Osteoblast (primary cell): ENCODE data around the gene ONECUT1. TPM values are rescaled to one million over a fixed set of nuclear protein-coding genes. Genes with fewer than 3 reads are reported as not detected.

Source experiments
- DNase-seq: peaks from one replicate; pipeline ENCODE4 v3.0.0; 2011; ENCODE audit warnings: low spot score, mixed read lengths; ENCODE audit not compliant: insufficient read length; ENCODE audit errors: missing footprints
- H2AFZ ChIP-seq: 2 replicates; pipeline ENCODE4 v1.6.0; 2011; ENCODE audit warnings: mild to moderate bottlenecking, low read length
- H3K27ac ChIP-seq: 2 replicates; pipeline ENCODE4 v1.5.1; 2011; ENCODE audit warnings: mild to moderate bottlenecking, low read depth, low read length, moderate library complexity
- H3K27me3 ChIP-seq: 2 replicates; pipeline ENCODE4 v1.6.0; 2012; ENCODE audit warnings: mild to moderate bottlenecking, control low read depth, inconsistent platforms, low read length, moderate library complexity; ENCODE audit not compliant: insufficient read depth
- H3K36me3 ChIP-seq: 2 replicates; pipeline ENCODE4 v1.5.1; 2011; ENCODE audit warnings: mild to moderate bottlenecking, low read length, control low read depth, moderate library complexity; ENCODE audit not compliant: insufficient read depth
- H3K4me1 ChIP-seq: 2 replicates; pipeline ENCODE4 v1.5.1; 2011; ENCODE audit warnings: mild to moderate bottlenecking, low read length, control low read depth, moderate library complexity; ENCODE audit not compliant: insufficient read depth
- H3K4me2 ChIP-seq: 2 replicates; pipeline ENCODE4 v1.6.0; 2011; ENCODE audit warnings: mild to moderate bottlenecking, low read length; ENCODE audit not compliant: insufficient read depth
- H3K4me3 ChIP-seq: fragments of 200-600 bp; sonication (generic); 3 replicates; pipeline ENCODE4 v1.5.1; 2012; ENCODE audit warnings: mild to moderate bottlenecking, low read length, inconsistent platforms; ENCODE audit not compliant: insufficient read depth
- H3K79me2 ChIP-seq: 2 replicates; pipeline ENCODE4 v1.6.0; 2012; ENCODE audit warnings: mild to moderate bottlenecking, low read length, control low read depth, inconsistent platforms; ENCODE audit not compliant: insufficient read depth
- H3K9me3 ChIP-seq: 2 replicates; pipeline ENCODE4 v1.5.1; 2011; ENCODE audit warnings: low read depth, low read length, control low read depth
- H4K20me1 ChIP-seq: 2 replicates; pipeline ENCODE4 v1.6.0; 2012; ENCODE audit warnings: mild to moderate bottlenecking, low read length, control low read depth; ENCODE audit not compliant: insufficient read depth
- total RNA-seq: library from RNA; depleted of rRNA; stranded (reverse); fragments of >200 nt; gene quantifications from 2 replicates; pipeline ENCODE4 v1.2.3, GENCODE V29; 2012
- TF ChIP-seq, protein P1 (sequence below): IDR thresholded peaks from 2 replicates; pipeline ENCODE4 v1.5.1; 2011; ENCODE audit warnings: mild to moderate bottlenecking, low read depth, low read length, moderate library complexity; ENCODE audit errors: extremely low read depth

The ONECUT1 gene
- total RNA-seq, 1 donor = not detected

GRCh38 chr15:52726195-52726594, 63.9 kb downstream of the ONECUT1 start:
- Histone ChIP-seq H3K36me3 (no peaks in the 10 kb centered on the region), H3K4me1 (peaks cover 6% of the 10 kb centered on the region), H3K4me3 (no peak overlapping the region), H3K27ac (no peak overlapping the region), H4K20me1 (no peaks in the 10 kb centered on the region), H3K9me3 (no peaks in the 10 kb centered on the region), H3K79me2 (no peaks in the 10 kb centered on the region), H3K27me3 (peaks cover 2% of the 10 kb centered on the region), H2AFZ (no peak overlapping the region), H3K4me2 (no peak overlapping the region)
- DNase-seq = no peak
- TF ChIP-seq, protein P1, sequence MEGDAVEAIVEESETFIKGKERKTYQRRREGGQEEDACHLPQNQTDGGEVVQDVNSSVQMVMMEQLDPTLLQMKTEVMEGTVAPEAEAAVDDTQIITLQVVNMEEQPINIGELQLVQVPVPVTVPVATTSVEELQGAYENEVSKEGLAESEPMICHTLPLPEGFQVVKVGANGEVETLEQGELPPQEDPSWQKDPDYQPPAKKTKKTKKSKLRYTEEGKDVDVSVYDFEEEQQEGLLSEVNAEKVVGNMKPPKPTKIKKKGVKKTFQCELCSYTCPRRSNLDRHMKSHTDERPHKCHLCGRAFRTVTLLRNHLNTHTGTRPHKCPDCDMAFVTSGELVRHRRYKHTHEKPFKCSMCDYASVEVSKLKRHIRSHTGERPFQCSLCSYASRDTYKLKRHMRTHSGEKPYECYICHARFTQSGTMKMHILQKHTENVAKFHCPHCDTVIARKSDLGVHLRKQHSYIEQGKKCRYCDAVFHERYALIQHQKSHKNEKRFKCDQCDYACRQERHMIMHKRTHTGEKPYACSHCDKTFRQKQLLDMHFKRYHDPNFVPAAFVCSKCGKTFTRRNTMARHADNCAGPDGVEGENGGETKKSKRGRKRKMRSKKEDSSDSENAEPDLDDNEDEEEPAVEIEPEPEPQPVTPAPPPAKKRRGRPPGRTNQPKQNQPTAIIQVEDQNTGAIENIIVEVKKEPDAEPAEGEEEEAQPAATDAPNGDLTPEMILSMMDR = no peak

DNA sequence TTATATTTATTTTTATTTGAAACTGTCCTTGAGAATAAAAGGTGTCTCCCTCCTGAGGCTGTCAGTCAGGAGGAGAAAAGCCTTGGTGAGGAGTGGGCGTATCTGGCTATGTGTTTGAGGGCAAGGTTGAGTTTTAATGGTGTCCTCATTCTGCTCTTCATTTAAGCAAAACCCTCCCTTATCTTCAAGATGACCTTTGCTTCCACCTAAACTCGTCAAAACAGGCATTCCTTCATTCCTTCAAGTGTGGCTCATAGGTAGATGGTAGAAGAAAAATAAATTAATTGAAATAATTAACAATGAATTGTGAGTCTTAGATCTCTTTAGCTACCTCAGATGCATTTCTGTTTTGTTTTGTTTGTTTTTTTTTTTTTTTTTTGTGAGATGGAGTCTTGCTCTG, 71.6 kb downstream of the ONECUT1 start:
- Histone ChIP-seq H3K27me3 (no peaks in the 10 kb centered on the region), H3K79me2 (no peaks in the 10 kb centered on the region), H3K4me1 (no peaks in the 10 kb centered on the region), H3K4me2 (no peak overlapping the region), H3K9me3 (no peaks in the 10 kb centered on the region), H3K4me3 (no peak overlapping the region), H4K20me1 (no peaks in the 10 kb centered on the region), H3K36me3 (no peaks in the 10 kb centered on the region), H3K27ac (no peak overlapping the region), H2AFZ (no peak overlapping the region)
- DNase-seq = no peak
- TF ChIP-seq, protein P1 = no peak

- Histone ChIP-seq H3K9me3 (no peaks in the 10 kb centered on the region), H3K4me1 (no peaks in the 10 kb centered on the region)
- no peak for DNase-seq
Observed at GRCh38 chr15:52717924-52718323, 72.2 kb downstream of the ONECUT1 start.

GRCh38 chr15:52717481-52717880, 72.7 kb downstream of the ONECUT1 start:
- Histone ChIP-seq H4K20me1 (no peaks in the 10 kb centered on the region), H2AFZ (no peak overlapping the region), H3K4me3 (no peak overlapping the region), H3K4me2 (no peak overlapping the region), H3K79me2 (no peaks in the 10 kb centered on the region), H3K27ac (no peak overlapping the region), H3K4me1 (no peaks in the 10 kb centered on the region), H3K27me3 (no peaks in the 10 kb centered on the region), H3K9me3 (no peaks in the 10 kb centered on the region), H3K36me3 (no peaks in the 10 kb centered on the region)
- DNase-seq = no peak
- TF ChIP-seq, protein P1 = no peak

More at GRCh38 chr15:52717924-52718323, 72.2 kb downstream of the ONECUT1 start:
- Histone ChIP-seq H4K20me1 (no peaks in the 10 kb centered on the region), H3K79me2 (no peaks in the 10 kb centered on the region), H3K36me3 (no peaks in the 10 kb centered on the region), H3K27me3 (no peaks in the 10 kb centered on the region), H3K4me3 (no peak overlapping the region), H3K4me2 (no peak overlapping the region), H3K27ac (no peak overlapping the region), H2AFZ (no peak overlapping the region)
- TF ChIP-seq, protein P1 = no peak
